Astrocyte of the cerebellum (primary cell): ENCODE data around the gene RREB1.

Experiments used
- DNase-seq: peaks from one replicate; pipeline ENCODE4 v3.0.0-alpha.2; 2011; ENCODE audit warnings: low read depth
- H3K4me3 ChIP-seq: 2 replicates; pipeline ENCODE4 v1.5.1; 2011; ENCODE audit warnings: mild to moderate bottlenecking, low read depth, low read length, moderate library complexity
- CTCF ChIP-seq: IDR thresholded peaks from 2 replicates; pipeline ENCODE4 v1.5.1; 2012; ENCODE audit warnings: low read length, low read depth, moderate library complexity, mild to moderate bottlenecking; ENCODE audit errors: missing control alignments
- in situ Hi-C: cut with HindIII; loops from 2 replicates; pipeline ENCODE4 v1.10.0; 2017; ENCODE audit warnings: low sequenced_read_pairs

RREB1 gene

DNA sequence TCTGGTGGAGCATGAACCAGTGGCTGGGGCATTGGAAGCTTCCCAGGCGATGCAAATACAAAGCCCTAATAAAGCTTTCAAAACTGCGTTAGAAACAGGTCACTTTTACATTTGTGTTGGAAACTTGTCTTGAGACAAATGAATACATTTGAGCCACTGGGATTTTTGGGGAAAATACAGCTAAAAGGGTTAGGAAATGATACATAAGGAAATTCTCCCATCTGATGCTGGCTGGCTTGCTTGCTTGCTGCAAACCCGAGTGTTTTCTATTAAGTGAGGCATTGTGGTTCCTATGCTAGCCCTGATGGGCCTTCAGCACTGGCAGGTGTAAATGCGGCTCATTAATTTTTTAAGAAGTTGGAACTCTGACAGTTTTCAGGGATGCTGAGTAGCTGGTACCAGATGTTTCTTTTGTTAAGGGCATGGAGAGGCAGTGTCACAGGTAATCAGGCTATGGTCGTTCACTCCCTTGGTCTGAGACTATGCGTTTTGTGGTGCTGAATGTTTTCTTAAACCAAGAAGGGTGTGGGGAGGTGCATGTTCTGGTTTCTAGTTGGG, 35.2 kb downstream of the RREB1 start:
- H3K4me3 ChIP-seq: no peak overlapping the region
- no peak for TF ChIP-seq CTCF
- in situ Hi-C loops: no loop called here
- no peak for DNase-seq

DNA sequence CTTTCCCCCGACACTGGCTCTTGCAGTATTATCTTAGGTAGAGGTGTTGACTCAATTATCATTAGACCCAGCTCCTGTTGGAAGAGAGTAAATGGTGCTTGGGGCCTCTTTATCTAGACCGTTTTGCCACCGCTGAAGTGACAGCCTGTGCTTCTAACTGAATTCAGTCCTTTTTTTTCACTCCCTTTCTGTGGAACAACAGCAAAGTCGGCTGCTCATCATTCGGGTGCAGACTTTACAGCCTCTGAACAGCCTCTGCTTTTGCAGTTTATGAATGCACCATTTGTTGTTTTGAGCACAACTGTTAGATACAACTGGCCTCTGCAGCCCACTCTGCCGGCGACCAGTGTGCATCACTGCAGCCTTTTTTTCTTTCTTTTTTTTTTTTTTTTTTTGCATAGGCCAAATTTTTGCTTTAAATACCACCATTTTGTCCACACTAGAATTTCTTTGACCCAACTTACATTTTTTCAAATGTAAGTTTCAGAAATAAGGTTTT, 35.8 kb downstream of the RREB1 start:
- peak; percentile 27 for TF ChIP-seq CTCF
- in situ Hi-C loops: no loop called here
- no peak for DNase-seq

GRCh38 chr6:7144872-7145584, 37.3 kb downstream of the RREB1 start:
- DNase-seq: no peak
- no peak for TF ChIP-seq CTCF
- H3K4me3 ChIP-seq: no peak overlapping the region
- in situ Hi-C loops: no loop called here

More for the DNA sequence above, 35.8 kb downstream of the RREB1 start:
- no peak overlapping the region for H3K4me3 ChIP-seq

GRCh38 chr6:7145585-7145884, 37.8 kb downstream of the RREB1 start:
- no peak for DNase-seq
- in situ Hi-C loops: no loop called here
- TF ChIP-seq CTCF: no peak
- H3K4me3 ChIP-seq: no peak overlapping the region

GRCh38 chr6:7145885-7146828, 38.4 kb downstream of the RREB1 start:
- TF ChIP-seq CTCF: no peak
- in situ Hi-C loops: no loop called here
- DNase-seq: no peak
- H3K4me3 ChIP-seq: no peak overlapping the region

- no peak for TF ChIP-seq CTCF
- DNase-seq: no peak
- H3K4me3 ChIP-seq: no peak overlapping the region
- in situ Hi-C loops: no loop called here
Observed at GRCh38 chr6:7147051-7147671, 39.4 kb downstream of the RREB1 start.
